Stimulated activated CD8-positive, alpha-beta memory T cell treated with anti-CD3 and anti-CD28 coated beads, Interleukin-15, amount 100 ng/mL, for 48 hours (primary cell): ENCODE measurements around the gene SLC1A2.
"Not testable (repeated sequence)": the region's sequence is repeated elsewhere in the genome, so short reads cannot be mapped to it uniquely, and the experiment has no call there.

ENCODE experiments used
- DNase-seq, 2 donors: peaks; one replicate each; pipeline ENCODE4 v3.0.0-alpha.2; 2020; ENCODE audit warnings: low read depth in 2 of 2

Gene SLC1A2

DNA sequence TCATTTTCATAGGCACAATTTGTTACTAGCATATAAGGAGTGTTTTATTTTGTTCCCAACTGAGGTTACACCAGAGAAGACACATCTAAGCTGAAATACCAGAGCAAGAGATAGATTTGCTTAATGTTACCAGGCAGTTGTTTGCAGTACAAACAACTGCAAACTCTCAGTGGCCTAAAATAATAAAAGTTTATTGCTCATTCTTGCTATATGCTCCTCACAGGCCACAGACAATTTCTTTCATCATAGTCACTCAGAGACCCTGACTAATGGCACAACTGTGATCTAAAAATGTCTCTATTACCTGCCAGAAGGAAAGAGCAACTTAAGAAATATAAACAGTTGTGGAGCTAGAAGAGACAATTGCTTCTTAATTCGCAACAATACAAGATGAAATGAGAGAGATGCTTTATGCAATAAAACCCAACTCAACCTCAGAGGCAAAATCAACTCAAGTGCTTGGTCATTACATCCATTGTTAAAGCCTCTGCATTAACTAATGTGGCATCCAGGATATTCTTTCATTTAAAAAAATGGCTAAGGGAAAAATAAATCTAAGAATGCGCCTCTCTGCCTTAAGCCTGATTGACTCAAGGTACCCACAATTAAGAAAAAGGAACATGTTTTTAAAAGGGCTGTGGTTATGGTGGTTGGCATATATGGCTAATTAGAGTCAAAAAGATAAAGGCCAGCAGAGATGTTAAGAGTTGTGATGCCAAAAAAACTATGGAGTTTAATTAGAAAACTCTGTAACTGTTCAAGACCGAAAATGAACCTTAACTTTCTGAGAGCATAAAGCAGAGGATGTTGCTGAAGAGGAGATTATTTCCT, 176.7 kb downstream of the SLC1A2 start:
- no peak for DNase-seq

DNA sequence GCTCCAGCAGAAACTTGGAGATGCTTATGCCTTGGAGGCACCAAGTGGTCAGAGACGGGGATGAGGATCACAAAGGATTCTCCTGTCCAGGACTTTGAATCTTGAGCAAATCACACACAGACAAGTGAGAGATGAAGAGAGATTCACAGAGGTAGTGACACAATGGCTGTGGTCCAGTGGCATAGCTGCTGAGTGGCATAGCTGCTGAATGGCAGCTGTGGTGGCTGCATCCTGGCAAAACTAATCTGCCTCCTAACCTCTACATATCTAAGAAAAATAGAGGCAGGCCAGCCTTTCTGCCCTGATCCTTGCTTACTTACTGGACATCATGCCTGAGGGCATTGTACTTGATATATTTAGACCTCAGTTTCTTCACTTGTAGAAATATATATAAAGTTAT, 177.8 kb downstream of the SLC1A2 start:
- no peak for DNase-seq

DNA sequence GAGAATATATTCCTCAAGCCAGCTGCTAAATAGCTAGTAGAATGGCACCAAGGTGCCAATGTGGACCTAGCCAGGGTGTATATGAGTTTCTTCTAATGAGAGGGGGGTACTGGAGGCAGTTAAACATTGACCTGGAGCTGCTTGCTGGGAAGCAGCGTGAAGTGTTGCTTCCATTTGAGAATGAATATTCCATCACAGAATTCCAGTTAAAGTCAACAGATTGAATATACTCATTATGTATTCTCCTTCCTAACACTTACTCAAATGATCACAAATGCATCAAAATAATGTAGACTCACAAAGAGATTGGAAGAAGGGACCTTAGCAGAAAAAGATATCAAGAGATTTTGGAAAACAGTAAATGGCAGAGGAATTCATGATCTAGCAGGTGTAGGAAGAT, 178.3 kb downstream of the SLC1A2 start:
- no peak for DNase-seq

DNA sequence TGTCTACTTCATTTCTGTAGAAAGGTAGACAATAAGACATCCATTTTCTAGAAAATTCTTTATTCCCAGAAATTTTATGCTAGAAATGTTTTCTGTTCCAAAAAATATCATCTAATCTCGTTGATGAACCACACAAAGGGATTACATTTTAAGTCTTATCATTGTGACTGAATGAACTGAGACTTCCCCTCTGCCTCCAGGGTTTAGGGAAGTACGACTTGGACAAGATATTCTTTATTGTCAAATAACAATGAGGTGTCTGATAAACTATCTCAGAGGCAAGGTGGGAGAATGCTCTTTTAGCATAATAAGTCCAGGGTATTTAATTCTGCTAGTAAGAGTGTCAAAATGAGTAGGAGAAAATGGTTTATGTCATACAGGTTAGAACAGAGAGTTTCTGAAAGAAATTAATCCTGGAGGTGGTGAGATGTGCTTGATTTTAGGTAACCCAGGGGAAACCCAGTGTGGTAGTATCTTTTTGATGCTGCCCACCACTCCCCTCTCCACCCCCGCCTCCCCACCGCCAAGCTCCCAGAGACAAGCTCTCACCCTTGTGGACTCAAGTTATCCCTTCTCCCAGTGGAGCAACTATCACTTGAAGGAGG, 179.8 kb downstream of the SLC1A2 start:
- no peak for DNase-seq

DNA sequence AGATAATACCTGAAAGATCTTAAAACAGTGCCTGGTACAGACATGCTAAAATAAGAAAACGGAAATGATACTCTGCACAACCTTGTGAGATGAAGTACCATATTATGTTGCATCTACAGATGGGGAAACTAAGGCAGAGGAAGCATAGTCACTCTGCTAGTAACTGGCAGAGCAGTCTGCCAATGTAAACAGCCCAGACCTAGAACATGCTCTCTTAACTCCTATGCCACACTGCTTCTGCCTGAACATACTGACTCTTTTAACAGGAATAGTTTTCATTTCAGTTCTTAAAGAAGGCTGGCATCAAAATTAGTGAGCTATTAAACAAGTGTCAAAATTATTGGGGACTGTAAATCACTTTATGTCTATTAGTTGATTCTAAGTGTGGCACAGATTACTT, 180.5 kb downstream of the SLC1A2 start:
- DNase-seq: no peak

DNA sequence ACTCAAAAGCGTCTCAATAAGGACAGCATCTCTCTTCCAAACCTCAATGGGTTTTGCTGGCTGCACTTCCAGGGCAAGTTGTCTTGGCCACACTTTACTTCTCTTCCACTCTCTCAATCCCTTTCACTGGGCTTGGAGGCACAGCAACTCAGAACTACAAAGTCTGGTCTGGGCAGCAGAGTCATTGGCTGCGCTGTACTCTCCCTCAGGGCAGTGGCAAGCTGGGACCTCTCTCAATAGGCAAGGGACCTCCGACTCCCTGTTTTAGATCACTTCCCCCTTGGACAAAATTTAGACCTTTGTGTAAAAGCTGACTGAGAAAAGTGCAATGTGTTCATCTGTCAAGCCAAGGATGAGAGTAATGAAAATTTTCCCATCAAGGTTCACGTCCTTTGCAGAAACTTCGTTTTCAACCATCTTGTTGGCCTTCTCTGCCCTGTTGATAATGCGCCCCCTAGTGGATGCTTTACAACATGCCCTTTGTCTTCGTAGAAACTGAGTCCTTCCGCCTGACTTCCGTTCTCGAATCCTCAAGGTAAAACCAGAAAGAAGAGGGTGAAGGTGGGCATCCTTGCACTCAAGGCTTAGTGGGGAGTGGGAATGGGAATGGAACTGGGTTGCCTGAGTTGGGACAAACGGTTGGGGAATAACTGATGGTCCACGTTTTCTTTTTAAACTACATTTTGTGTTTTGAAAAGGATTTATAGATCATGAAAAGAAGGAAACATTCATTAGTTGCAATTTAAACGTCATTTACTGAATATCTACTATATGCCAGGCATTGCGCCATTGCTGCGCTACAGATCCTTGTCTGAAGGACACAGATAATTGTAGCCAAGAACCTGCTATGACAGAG, 181.3 kb downstream of the SLC1A2 start:
- DNase-seq: peak in 1 of 2 donors; percentile 38

DNA sequence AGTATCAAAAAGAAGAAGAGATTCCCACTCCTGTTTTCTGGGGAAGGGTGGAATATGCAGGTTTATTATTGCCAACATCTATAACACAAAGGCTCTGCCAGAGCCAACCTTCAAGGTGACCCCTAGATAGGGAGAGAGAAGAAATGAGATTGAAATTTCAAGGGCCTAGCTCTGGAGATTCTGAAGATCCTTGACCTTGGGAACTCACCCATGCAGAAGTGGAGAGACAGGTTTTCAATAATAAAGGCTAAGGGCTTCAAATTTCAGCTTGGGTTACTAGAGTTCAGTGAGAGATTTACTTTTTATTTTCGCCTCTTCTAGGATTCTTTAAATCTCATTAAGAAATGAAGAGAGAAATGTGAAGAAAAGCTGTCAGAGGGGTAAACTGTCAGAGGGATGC, 182.0 kb downstream of the SLC1A2 start:
- no peak for DNase-seq

DNA sequence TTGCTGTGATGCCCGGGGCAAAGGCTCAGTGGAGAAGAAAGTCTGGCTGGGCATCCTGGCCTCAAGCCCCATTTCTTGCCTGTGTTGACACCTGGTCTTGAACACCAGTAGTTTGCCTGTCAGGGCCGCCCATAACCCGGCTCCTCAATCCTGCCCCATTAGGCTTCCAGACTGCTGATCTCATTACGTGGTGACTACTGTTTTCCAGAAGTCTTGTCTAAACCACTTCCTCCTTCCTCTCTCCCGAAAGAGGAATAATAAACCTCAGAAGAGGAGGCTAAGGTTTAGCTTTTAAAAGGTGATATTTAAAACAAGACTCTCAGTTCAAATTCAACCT, 182.7 kb downstream of the SLC1A2 start:
- no peak for DNase-seq

DNA sequence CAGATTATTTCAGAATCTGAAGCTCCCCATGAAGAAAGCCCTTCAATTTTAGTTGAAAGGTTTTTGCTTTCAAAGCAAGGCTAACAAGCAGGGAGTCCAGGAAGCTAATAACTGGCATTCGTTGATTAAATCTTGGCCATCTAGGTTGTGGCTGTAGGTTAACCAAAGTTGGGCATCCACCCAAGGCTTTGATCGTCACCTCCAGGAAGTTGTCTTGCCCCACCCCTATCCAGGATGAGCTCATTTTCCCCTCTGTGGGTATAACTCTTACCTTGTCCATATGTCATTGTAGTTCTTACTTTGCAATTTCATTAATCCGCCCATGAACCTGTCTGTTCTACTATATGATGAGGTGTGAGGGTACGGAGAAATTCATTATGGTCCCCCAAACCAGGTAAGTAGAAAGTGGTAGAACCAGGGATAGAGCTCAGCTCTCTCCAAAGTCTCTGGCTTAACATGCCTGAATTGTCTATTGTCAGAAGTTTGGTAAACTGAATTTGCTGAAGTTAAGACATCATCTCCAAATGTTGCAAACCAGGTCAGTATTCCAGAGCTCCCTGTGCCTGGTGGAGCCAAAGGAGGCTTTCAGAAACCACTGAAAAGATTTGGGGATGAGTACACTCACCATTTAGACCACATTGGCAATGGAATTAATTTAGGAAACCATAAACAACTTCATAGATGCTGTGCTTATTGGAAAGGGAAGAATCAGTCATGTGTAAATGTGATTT, 183.3 kb downstream of the SLC1A2 start:
- DNase-seq: peak; percentile 46 to 53

DNA sequence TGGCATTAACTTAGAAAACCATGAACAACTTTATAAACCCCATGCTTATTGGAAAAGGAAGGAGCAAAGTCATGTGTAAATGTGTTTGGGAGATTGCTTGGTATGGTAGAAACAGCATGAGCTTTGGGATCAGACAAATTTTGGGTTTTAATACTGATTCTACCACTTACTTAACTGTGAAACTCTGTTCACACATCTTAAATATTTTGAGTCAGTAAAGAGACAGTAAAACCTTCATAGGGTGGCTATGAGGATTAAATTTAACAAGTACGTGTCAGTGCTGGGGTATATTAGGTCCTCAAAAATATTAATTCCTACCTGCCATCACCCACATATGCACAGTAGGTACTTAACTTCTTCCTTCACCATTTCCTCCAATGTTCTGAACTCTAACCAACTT, 183.9 kb downstream of the SLC1A2 start:
- DNase-seq: no peak

DNA sequence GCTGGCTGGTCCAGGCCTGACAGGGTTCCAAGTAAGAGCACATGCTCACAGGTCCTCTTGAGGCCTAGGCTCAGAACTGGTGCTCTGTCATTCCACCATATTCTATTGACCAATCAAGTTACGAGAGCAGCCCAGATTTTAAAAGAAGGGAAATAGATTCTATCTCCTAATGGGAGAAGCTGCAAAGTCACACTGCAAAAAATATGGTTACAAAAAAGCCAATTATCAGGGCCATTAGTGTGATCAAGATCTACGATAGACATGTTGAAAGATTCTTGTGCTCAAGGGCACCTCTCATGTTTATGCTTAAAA, 184.2 kb downstream of the SLC1A2 start:
- DNase-seq: no peak

DNA sequence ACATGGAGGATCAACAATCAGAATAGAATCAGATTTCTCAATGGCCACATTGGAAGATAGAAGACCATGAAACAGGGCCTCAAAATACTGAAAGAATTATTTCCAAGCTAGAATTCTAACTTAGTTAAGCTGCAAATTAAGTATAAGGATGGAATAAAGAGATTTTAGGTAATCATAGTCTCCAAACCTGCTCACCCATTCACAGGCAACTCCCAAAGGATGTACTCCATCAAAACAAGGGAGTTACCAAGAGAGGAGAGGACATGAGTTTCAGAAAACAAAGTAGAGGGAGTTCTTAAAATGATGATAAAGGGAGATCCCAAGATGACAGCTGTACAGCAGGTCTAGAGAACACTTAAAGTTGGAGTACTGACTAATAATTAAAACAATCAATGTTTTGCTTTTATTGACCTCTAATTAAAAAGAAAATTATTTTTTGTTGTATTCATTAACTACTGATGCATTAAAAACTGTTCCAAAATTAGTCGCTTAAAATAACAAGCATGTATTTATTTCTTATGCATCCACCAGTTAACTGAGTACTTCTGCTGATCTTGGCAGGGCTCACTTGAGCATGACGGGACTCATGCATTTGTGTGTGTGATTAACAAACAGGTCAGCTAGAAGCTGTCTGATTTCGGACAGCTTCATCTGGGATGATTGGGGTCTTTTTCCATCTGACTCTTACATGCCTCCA, 184.8 kb downstream of the SLC1A2 start:
- DNase-seq: no peak

DNA sequence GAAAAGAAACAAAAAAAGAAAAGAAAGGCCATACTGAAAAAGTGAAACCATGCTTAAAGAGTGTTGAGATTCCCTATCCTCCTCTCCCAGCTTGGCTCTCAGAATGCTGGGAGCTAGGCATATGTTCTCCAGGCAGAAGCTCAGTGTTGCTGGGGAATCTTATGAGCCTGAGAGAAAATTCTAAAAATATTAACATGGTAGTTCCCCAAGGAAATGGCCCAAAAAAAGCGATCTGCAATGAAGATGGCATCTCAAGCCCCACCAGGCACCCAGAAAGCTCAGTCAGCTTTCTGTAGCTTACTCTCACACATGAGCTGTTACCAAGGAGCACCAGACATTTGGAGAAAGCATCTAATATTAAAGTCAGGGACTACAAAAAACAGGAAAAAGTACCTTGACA, 185.8 kb downstream of the SLC1A2 start:
- no peak for DNase-seq

DNA sequence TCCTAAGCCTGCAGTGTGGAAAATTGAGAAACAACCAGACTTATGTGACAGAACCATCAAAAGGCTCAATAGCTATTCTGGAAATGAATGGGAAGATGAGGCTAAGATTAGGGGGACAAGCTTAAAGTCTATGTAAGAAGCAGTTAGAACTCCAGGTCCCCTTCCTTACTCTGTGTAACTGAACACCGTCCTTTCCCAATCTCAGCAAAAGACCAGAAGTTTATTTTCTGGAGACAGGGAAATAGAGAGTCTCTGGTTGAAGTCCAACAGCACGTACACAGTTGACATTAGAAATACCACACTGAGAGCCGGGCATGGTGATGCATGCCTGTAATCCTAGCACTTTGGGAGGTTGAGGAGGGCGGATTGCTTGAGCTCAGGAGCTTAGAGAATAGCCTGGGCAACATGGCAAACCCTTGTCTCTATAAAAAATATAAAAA, 186.4 kb downstream of the SLC1A2 start:
- no peak for DNase-seq

DNA sequence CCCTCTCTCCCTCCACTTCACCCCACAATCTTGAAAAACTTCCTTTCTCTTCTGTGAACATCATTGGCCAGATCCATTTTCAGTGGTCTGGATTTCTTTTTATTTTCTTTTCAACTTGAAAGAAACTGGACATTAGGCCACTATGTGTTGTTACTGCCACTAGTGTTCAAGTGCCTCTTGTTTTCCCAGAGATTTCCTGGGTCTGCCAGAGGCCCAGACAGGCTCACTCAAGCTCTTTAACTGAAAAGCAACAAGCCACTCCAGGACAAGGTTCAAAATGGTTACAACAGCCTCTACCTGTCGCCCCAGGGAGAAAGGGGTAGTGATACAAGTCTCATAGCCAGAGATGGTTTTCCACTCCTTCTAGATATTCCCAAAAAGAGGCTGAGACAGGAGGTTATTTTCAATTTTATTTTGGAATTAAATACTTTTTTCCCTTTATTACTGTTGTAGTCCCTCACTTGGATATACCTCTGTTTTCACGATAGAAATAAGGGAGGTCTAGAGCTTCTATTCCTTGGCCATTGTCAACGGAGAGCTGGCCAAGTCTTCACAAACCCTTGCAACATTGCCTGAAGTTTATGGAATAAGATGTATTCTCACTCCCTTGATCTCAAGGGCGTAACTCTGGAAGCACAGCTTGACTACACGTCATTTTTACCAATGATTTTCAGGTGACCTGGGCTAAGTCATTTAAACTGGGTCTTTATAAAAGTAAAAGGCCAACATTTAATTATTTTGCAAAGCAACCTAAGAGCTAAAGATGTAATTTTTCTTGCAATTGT, 188.1 kb downstream of the SLC1A2 start:
- no peak for DNase-seq

DNA sequence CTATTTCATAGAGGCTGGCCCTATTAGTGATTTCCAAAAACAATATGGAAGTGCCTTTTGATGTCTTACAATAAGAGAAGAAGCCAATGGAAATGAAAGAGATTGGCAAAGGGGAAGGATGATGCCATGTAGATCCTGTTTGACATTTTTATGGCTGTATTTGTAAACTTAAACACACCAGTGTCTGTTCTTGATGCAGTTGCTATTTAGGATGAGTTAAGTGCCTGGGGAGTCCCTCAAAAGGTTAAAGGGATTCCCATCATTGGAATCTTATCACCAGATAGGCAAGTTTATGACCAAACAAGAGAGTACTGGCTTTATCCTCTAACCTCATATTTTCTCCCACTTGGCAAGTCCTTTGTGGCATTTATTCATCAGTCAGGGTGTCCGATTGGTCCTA, 189.0 kb downstream of the SLC1A2 start:
- no peak for DNase-seq

DNA sequence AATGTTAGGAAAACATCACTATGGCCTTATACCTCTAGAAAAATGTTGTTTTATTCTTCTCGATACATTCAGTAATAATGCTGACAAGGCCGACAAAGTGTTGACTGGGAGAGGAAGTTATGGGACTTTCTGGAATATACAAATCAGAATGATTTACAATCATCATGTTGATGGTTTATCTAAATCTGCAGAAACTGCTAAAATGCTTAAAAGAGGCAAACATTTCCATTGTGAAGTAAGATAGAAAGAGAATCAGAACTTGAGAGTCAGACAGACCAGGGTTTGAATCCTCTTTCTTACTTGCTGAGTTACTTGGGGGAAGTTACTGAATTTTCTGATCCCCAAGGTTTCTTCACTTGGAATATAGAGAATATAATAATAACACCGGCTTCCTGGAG, 191.0 kb downstream of the SLC1A2 start:
- DNase-seq: no peak

DNA sequence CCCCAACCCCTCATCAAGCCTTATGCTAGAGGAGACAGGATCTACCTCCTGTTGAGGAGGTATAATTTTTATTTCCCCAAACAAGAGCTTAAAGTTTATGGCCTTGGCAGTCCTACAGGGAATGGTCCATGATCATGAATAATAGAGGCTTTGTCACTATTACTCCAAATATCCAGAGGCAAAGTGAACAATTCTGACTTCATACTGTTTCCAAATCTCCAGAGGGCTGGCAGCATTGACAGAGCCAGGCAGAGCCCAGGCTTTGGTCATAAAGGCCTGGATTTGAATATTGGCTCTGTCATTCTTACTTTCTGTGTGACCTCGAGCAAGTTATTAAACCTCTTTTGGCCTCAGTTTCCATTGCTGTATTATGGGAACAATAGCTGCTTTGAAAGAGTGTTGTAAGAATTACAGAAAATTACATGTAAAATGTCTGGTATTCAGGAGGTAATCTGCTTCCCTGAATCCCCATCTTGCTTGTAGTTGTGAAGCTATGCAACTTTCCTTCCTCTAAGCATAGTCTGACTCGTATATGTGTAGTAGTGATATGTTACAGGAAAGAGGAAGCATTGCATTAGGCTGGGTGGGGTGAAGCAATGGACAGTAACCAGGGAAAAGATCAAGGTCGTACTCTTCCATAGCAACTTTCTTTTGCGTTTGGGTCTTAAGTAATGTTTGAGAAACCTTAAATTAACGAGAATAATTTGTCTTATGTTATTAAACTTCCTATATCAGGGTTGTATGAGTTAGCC, 191.6 kb downstream of the SLC1A2 start:
- no peak for DNase-seq

DNA sequence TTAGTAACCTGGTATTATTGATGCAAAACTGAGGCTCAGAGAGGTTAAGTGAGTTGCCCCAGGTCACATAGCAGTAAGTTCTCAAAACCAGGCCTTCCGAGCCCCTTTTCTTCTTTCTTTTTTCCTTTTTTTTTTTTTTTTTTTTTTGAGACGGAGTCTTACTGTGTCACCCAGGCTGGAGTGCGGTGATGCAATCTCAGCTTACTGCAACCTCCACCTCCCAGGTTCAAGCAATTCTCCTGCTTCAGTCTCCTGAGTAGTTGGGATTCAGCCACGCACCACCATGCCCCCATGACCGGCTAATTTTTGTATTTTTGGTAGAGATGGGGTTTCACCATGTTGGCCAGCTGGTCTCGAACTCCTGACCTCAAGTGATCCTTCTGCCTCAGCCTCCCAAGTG, 192.6 kb downstream of the SLC1A2 start:
- not testable (repeated sequence) for DNase-seq

DNA sequence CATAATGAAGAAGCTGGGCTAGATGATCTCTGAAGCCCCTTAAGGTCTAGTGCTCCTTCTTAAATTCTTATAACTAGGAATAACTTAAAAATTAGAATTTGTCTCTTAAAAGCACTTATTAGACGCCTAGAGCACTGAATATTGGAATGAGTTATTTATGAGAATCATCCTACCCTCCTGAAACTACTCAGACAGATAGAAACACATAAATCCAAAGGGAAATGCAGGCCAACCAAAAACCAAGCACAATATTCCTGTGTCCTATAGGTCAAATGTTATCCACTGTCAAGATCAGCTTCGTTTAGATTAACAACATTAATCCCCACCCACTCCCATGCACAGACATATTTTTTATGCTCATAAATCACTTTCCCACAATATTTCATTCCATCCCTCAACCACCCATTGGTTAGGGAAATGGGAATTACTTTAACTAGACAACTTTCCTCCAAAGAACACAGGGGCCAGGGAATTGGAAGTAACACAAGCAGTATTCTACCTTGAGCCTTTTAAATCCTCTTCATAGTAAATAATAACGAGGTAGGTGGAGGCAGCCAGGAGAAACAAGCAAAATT, 193.3 kb downstream of the SLC1A2 start:
- no peak for DNase-seq
